OCI-LY3 (cell line): ENCODE results near the gene SPP2.

Experiments
- CTCF ChIP-seq: fragments of 200-600, 300-600 bp; sonication (generic); IDR thresholded peaks from 2 replicates; pipeline ENCODE4 v1.5.1; 2014; ENCODE audit warnings: antibody characterized with exemption, low read length, low read depth
- EZH2phosphoT487 ChIP-seq: fragments of 200-600 bp; shearing (Covaris generic); IDR thresholded peaks from 2 replicates; pipeline ENCODE4 v1.6.1; 2018; ENCODE audit warnings: antibody characterized with exemption, mixed run types, low read depth

GRCh38 chr2:234005126-234005525, 45.4 kb upstream of the SPP2 start:
- TF ChIP-seq EZH2phosphoT487: no peak
- no peak for TF ChIP-seq CTCF
